ENCODE measurements around the gene TXNIP.

DNA sequence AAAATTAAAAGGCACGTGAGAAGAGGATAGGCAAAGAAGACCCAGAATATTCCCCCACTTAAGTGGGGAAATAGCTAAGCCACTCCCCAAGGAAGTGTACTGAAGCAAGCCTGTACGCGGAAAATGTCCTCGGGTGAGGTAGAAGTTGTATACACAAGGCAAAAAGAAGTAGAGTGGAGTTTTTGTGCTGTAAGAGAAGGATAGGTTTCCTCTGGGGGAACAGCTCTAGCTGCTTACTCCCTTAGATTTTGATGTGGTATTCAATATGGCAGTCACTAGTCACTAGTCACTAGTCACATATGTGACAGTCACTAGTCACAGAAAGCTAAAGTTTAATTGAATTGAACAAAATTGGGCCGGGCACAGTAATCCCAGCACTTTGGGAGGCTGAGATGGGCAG is 7.6 kb downstream of the TXNIP start:
- TF ChIP-seq, protein P1, sequence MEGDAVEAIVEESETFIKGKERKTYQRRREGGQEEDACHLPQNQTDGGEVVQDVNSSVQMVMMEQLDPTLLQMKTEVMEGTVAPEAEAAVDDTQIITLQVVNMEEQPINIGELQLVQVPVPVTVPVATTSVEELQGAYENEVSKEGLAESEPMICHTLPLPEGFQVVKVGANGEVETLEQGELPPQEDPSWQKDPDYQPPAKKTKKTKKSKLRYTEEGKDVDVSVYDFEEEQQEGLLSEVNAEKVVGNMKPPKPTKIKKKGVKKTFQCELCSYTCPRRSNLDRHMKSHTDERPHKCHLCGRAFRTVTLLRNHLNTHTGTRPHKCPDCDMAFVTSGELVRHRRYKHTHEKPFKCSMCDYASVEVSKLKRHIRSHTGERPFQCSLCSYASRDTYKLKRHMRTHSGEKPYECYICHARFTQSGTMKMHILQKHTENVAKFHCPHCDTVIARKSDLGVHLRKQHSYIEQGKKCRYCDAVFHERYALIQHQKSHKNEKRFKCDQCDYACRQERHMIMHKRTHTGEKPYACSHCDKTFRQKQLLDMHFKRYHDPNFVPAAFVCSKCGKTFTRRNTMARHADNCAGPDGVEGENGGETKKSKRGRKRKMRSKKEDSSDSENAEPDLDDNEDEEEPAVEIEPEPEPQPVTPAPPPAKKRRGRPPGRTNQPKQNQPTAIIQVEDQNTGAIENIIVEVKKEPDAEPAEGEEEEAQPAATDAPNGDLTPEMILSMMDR (IDR thresholded peaks at IDR 0.05), result no peak
- TF ChIP-seq POLR2AphosphoS5 (IDR thresholded peaks at IDR 0.05), result no peak

All from prostate gland (tissue), 2 donors.